Middle frontal gyrus (tissue), 1 donor: ENCODE measurements around the gene TRIM41.

ENCODE experiments used
- DNase-seq: peaks from one replicate; pipeline ENCODE4 v3.0.0-alpha.2; 2015; ENCODE audit warnings: low spot score; ENCODE audit errors: extremely low spot score

TRIM41 gene

GRCh38 chr5:181231432-181231831 lies 8.4 kb downstream of the TRIM41 start:
- DNase-seq = no peak

GRCh38 chr5:181232593-181232992 lies 9.5 kb downstream of the TRIM41 start:
- DNase-seq = no peak

- DNase-seq = no peak
These were observed 10.2 kb downstream of the TRIM41 start for GRCh38 chr5:181233088-181233800.

GRCh38 chr5:181233801-181234454 lies 10.8 kb downstream of the TRIM41 start:
- DNase-seq = no peak

GRCh38 chr5:181234455-181235306 lies 11.6 kb downstream of the TRIM41 start:
- no peak for DNase-seq

- DNase-seq = no peak
These were observed 12.2 kb downstream of the TRIM41 start for GRCh38 chr5:181235323-181235688.

GRCh38 chr5:181235689-181236366 lies 12.7 kb downstream of the TRIM41 start:
- no peak for DNase-seq

- DNase-seq = no peak
These were observed 13.4 kb downstream of the TRIM41 start for GRCh38 chr5:181236471-181236870.

- no peak for DNase-seq
These were observed 14.0 kb downstream of the TRIM41 start for GRCh38 chr5:181236954-181237641.

GRCh38 chr5:181237729-181238385 lies 14.8 kb downstream of the TRIM41 start:
- no peak for DNase-seq

GRCh38 chr5:181239062-181239663 lies 16.1 kb downstream of the TRIM41 start:
- DNase-seq = no peak

GRCh38 chr5:181241393-181241975 lies 18.4 kb downstream of the TRIM41 start:
- no peak for DNase-seq

- no peak for DNase-seq
These were observed 19.0 kb downstream of the TRIM41 start for GRCh38 chr5:181242031-181242451.

- DNase-seq = no peak
These were observed 20.0 kb downstream of the TRIM41 start for GRCh38 chr5:181243018-181243563.

GRCh38 chr5:181243564-181244343 lies 20.7 kb downstream of the TRIM41 start, which contains the start of gene RACK1:
Gene RACK1 (minus strand): TSS chr5:181243906. CDS start chr5:181243800, 106 bp downstream.
- peak; percentile 82 for DNase-seq

- DNase-seq = no peak
These were observed 22.6 kb downstream of the TRIM41 start for GRCh38 chr5:181245427-181246275.

- DNase-seq = peak; percentile 68
These were observed 23.4 kb downstream of the TRIM41 start for GRCh38 chr5:181246276-181247049.
